ENCODE results near the gene APAF1.
A peak's percentile ranks its signal among the peaks of the same experiment; 100 is the strongest.
"Not testable (repeated sequence)": the region's sequence is repeated elsewhere in the genome, so short reads cannot be mapped to it uniquely, and the experiment has no call there.

The APAF1 gene, protein sequence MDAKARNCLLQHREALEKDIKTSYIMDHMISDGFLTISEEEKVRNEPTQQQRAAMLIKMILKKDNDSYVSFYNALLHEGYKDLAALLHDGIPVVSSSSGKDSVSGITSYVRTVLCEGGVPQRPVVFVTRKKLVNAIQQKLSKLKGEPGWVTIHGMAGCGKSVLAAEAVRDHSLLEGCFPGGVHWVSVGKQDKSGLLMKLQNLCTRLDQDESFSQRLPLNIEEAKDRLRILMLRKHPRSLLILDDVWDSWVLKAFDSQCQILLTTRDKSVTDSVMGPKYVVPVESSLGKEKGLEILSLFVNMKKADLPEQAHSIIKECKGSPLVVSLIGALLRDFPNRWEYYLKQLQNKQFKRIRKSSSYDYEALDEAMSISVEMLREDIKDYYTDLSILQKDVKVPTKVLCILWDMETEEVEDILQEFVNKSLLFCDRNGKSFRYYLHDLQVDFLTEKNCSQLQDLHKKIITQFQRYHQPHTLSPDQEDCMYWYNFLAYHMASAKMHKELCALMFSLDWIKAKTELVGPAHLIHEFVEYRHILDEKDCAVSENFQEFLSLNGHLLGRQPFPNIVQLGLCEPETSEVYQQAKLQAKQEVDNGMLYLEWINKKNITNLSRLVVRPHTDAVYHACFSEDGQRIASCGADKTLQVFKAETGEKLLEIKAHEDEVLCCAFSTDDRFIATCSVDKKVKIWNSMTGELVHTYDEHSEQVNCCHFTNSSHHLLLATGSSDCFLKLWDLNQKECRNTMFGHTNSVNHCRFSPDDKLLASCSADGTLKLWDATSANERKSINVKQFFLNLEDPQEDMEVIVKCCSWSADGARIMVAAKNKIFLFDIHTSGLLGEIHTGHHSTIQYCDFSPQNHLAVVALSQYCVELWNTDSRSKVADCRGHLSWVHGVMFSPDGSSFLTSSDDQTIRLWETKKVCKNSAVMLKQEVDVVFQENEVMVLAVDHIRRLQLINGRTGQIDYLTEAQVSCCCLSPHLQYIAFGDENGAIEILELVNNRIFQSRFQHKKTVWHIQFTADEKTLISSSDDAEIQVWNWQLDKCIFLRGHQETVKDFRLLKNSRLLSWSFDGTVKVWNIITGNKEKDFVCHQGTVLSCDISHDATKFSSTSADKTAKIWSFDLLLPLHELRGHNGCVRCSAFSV (N-terminal part only)

DNA sequence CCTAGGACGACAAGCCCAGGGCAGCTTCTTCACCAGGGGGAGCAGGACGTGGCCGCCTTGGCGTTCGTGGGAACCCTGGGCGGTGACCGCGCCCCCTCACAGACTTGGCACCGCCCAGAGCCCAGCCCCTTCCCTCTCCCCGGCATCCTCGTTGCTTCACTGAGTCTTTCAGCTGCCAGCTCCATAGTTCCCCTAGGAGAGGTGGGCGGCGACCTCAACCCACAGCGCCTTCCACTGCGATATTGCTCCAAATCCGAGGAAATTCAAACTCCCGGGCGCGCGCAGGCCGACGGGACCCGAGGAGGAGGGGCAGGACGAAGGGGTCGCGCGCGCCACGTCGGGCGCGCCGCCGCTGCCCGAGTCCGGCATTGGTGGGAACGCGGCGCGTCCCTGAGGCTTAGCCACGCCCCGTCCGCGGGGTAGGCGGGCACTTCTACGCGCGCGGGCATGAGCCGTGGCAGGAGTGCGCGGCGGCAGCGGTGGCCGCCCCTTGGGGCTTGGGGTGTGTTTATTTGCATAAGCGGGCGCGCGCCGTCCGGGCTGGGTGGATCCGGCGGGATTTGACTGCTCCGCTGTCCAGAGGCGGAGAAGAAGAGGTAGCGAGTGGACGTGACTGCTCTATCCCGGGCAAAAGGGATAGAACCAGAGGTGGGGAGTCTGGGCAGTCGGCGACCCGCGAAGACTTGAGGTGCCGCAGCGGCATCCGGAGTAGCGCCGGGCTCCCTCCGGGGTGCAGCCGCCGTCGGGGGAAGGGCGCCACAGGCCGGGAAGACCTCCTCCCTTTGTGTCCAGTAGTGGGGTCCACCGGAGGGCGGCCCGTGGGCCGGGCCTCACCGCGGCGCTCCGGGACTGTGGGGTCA, at the start of gene APAF1, which contains the start of gene IKBIP:
Gene APAF1, plus strand, starts transcription at position 579 of the 860 bp plus-strand sequence. CDS start 3,070 bp downstream, outside the sequence.
Gene IKBIP, minus strand, starts transcription at position 77 of the 860 bp plus-strand sequence. CDS start 87 bp downstream, outside the sequence.
- peak; percentile 97 for DNase-seq (ENCODE audit: low spot score)
- in situ Hi-C loops (cut with MboI; ENCODE audit: low pct_unique_long_range_greater_than_20kb, low sequenced_read_pairs, unreplicated experiment) = no loop called here
- TF ChIP-seq, protein P1, sequence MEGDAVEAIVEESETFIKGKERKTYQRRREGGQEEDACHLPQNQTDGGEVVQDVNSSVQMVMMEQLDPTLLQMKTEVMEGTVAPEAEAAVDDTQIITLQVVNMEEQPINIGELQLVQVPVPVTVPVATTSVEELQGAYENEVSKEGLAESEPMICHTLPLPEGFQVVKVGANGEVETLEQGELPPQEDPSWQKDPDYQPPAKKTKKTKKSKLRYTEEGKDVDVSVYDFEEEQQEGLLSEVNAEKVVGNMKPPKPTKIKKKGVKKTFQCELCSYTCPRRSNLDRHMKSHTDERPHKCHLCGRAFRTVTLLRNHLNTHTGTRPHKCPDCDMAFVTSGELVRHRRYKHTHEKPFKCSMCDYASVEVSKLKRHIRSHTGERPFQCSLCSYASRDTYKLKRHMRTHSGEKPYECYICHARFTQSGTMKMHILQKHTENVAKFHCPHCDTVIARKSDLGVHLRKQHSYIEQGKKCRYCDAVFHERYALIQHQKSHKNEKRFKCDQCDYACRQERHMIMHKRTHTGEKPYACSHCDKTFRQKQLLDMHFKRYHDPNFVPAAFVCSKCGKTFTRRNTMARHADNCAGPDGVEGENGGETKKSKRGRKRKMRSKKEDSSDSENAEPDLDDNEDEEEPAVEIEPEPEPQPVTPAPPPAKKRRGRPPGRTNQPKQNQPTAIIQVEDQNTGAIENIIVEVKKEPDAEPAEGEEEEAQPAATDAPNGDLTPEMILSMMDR (IDR thresholded peaks at IDR 0.05; ENCODE audit: extremely low read depth, insufficient read depth, missing control alignments) = no peak

DNA sequence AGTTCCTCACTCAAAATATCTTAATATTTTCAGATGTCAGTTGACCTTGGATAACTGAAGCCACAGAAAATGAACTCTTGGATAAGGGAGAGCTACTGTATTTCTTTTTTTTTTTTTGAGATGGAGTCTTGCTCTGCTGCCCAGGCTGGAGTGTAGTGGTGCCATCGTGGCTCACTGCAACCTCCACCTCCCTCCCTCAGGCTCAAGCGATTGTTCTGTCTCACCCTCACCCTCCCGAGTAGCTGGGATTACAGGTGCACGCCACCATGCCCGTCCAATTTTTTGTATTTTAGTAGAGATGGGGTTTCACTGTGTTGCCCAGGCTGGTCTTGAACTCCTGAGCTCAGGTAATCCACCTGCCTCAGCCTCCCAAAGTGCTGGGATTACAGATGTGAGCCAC, 47.8 kb upstream of the APAF1 start:
- in situ Hi-C loops (cut with MboI; ENCODE audit: low pct_unique_long_range_greater_than_20kb, low sequenced_read_pairs, unreplicated experiment) = not testable (repeated sequence)

DNA sequence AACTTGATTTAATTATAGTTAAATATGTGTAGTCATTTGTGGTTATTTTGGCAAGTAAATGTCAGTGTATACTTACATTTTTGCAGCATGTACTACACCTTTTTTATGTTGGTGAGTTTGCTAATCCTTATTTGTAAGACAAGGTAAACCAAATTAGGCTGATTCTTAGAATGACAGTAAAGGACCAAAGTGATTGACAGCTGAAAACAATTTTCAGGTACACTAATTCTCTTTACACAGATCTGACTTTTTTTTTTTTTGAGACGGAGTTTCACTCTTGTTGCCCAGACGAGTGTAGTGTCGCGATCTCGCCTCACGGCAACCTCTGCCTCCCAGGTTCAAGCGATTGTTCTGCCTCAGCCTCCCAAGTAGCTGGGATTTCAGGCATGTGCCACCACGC, 43.2 kb upstream of the APAF1 start:
- in situ Hi-C loops (cut with MboI; ENCODE audit: low pct_unique_long_range_greater_than_20kb, low sequenced_read_pairs, unreplicated experiment) = no loop called here
- no peak for DNase-seq (ENCODE audit: low spot score)
- TF ChIP-seq, protein P1 (IDR thresholded peaks at IDR 0.05; ENCODE audit: extremely low read depth, insufficient read depth, missing control alignments) = no peak

More for the DNA sequence above, 47.8 kb upstream of the APAF1 start:
- DNase-seq (ENCODE audit: low spot score) = not testable (repeated sequence)

DNA sequence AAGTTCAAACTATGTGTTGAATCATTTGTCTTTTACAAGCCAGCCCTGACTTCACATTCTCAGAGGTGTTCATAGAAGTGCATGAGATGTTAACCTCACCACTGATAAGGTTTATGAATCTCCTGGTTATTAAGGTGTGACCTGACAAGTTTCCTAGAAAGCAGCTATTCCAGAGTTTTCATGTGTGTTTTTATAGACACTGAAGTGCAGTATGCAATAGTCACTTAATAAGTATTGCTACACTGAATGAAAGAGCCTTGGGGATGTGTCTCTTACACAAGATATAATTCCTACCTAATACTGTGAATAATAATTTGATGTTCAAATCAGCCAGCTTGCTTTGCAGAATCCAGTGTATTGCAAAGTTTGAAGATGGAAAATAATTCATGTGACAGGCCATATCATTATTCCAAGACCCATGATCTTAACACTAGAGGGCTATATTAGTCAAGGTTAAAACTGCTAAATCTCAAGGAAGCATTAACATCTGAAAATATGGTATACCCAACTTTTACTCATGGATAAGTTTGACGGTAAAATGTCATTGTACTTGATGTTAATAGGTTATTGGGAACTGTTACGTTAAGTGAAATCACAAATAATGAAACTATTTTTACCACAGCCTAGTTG, 38.6 kb upstream of the APAF1 start:
- in situ Hi-C loops (cut with MboI; ENCODE audit: low pct_unique_long_range_greater_than_20kb, low sequenced_read_pairs, unreplicated experiment) = no loop called here
- DNase-seq (ENCODE audit: low spot score) = no peak
- TF ChIP-seq, protein P1 (IDR thresholded peaks at IDR 0.05; ENCODE audit: extremely low read depth, insufficient read depth, missing control alignments) = peak; percentile 5

DNA sequence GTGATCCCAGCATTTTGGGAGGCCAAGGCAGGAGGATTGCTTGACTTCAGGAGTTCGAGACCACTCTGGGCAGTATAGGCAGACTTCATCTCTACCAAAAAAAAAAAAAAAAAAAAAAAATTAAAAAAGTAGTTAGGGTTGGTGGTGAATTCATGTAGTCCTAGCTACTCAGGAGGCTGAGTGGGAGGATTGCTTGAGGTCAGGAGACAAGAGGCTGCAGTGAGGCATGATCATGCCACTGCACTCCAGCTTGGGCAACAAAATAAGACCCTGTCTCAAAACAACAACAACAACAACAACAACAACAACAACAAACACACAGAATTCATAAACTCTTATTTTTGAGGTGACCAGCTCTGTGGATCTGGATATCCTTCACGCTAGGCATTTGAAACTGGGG, 34.5 kb upstream of the APAF1 start:
- TF ChIP-seq, protein P1 (IDR thresholded peaks at IDR 0.05; ENCODE audit: extremely low read depth, insufficient read depth, missing control alignments) = no peak
- in situ Hi-C loops (cut with MboI; ENCODE audit: low pct_unique_long_range_greater_than_20kb, low sequenced_read_pairs, unreplicated experiment) = no loop called here
- no peak for DNase-seq (ENCODE audit: low spot score)

DNA sequence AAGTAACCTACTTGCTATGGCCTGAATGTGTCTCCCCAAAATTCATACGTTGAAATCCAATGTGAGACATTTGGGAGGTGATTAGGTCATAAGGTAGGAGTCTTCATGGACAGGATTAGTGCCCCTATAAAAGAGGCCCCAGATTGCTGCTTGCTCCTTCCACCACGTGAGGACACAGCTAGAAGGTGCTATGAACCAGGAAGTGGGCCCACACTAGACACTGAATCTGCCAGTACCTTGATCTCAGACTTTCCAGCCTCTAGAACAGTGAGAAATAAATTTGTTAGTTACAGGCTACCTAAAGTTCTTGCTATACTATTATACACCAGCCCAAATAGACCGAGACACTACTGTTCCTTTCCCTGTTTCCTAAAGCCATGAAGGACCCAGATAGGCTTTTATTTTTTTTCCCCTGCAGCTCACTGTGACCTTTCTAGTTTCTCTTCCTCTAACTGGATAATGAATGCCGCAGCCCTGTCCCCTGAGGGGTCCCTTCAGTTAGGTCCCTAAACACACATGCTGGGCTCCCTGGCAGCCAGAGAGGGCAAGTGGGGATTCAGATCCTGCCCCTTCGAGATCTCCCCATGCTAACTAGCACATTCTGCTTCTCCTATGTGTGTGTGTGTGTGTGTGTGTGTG, 32.3 kb upstream of the APAF1 start:
- no peak for DNase-seq (ENCODE audit: low spot score)

More for the DNA sequence above, 32.3 kb upstream of the APAF1 start:
- TF ChIP-seq, protein P1 (IDR thresholded peaks at IDR 0.05; ENCODE audit: extremely low read depth, insufficient read depth, missing control alignments) = no peak
- in situ Hi-C loops (cut with MboI; ENCODE audit: low pct_unique_long_range_greater_than_20kb, low sequenced_read_pairs, unreplicated experiment) = no loop called here

Measured in GM13977 (cell line).